Neural progenitor cell (in vitro differentiated cells): ENCODE data around the gene MYPN. TPM values are rescaled to one million over a fixed set of nuclear protein-coding genes. Genes with fewer than 3 reads are reported as not detected.

Experiments used
- DNase-seq: peaks from one replicate; pipeline ENCODE4 v3.0.0-alpha.2; 2016; ENCODE audit warnings: low spot score
- H2AFZ ChIP-seq: fragments of 200-600 bp; sonication (generic); replicated peaks from 2 replicates; pipeline ENCODE4 v1.6.1; 2016; ENCODE audit warnings: antibody characterized with exemption
- H3F3A ChIP-seq: fragments of 200-600 bp; sonication (generic); 2 replicates; pipeline ENCODE4 v1.6.1; 2016; ENCODE audit warnings: antibody characterized with exemption, low read depth
- H3K27ac ChIP-seq: fragments of 200-600 bp; sonication (generic); 2 replicates; pipeline ENCODE4 v1.5.1; 2016; ENCODE audit warnings: mild to moderate bottlenecking
- H3K27me3 ChIP-seq: fragments of 200-600 bp; sonication (generic); 2 replicates; pipeline ENCODE4 v1.6.1; 2016; ENCODE audit warnings: mild to moderate bottlenecking, moderate library complexity
- H3K36me3 ChIP-seq: fragments of 200-600 bp; sonication (generic); 2 replicates; pipeline ENCODE4 v1.5.1; 2016
- H3K4me1 ChIP-seq: fragments of 200-600 bp; sonication (generic); 2 replicates; pipeline ENCODE4 v1.6.1; 2016; ENCODE audit warnings: mixed run types
- H3K4me2 ChIP-seq: fragments of 200-600 bp; sonication (generic); 2 replicates; pipeline ENCODE4 v1.6.1; 2016
- H3K4me3 ChIP-seq: fragments of 200-600 bp; sonication (generic); 2 replicates; pipeline ENCODE4 v1.5.1; 2016
- H3K79me2 ChIP-seq: fragments of 200-600 bp; sonication (generic); 2 replicates; pipeline ENCODE4 v1.6.1; 2016; ENCODE audit warnings: low read depth
- H3K9ac ChIP-seq: fragments of 200-600 bp; sonication (generic); 2 replicates; pipeline ENCODE4 v1.6.1; 2016
- H3K9me3 ChIP-seq: fragments of 200-600 bp; sonication (generic); 2 replicates; pipeline ENCODE4 v1.5.1; 2016; ENCODE audit warnings: low read depth
- H4K20me1 ChIP-seq: fragments of 200-600 bp; sonication (generic); 2 replicates; pipeline ENCODE4 v1.6.1; 2016; ENCODE audit warnings: low read depth
- H3K27ac Mint-ChIP-seq: 3 replicates; pipeline ENCODE4 v1.8.0; 2021; ENCODE audit warnings: mixed read lengths
- H3K27me3 Mint-ChIP-seq: 2 replicates; pipeline ENCODE4 v1.8.0; 2022; ENCODE audit warnings: low read depth, mild to moderate bottlenecking, inconsistent platforms, moderate library complexity, mixed read lengths; ENCODE audit not compliant: insufficient read depth
- H3K36me3 Mint-ChIP-seq: 3 replicates; pipeline ENCODE4 v1.8.0; 2021; ENCODE audit warnings: mixed read lengths
- H3K4me1 Mint-ChIP-seq: 3 replicates; pipeline ENCODE4 v1.8.0; 2021; ENCODE audit warnings: mixed read lengths
- H3K4me3 Mint-ChIP-seq: 3 replicates; pipeline ENCODE4 v1.8.0; 2021; ENCODE audit warnings: mild to moderate bottlenecking, moderate library complexity, mixed read lengths
- H3K9me3 Mint-ChIP-seq: 3 replicates; pipeline ENCODE4 v1.8.0; 2020; ENCODE audit warnings: mixed read lengths
- CTCF ChIP-seq: fragments of 200-600 bp; sonication (generic); IDR thresholded peaks from 2 replicates; pipeline ENCODE4 v1.5.1; 2017; ENCODE audit warnings: antibody characterized with exemption, mild to moderate bottlenecking
- EZH2 ChIP-seq: fragments of 200-600 bp; sonication (generic); IDR thresholded peaks from 2 replicates; pipeline ENCODE4 v1.6.1; 2017; ENCODE audit warnings: antibody characterized with exemption, mild to moderate bottlenecking, moderate library complexity
- EZH2phosphoT487 ChIP-seq: fragments of 200-600 bp; sonication (generic); IDR thresholded peaks from 2 replicates; pipeline ENCODE4 v1.6.1; 2017; ENCODE audit warnings: antibody characterized with exemption
- total RNA-seq: library from RNA; depleted of rRNA; stranded (reverse); fragments of >200 nt; gene quantifications from 2 replicates; pipeline ENCODE4 v1.2.3, GENCODE V29; 2015; ENCODE audit warnings: low replicate concordance

MYPN gene
- total RNA-seq, 1 donor from 2014 or later: not detected

- no peaks in the 10 kb centered on the region for H3K36me3 ChIP-seq
- no peak overlapping the region for H3K4me3 Mint-ChIP-seq
- no peak overlapping the region for H3K4me2 ChIP-seq
- H3K27ac Mint-ChIP-seq: no peak overlapping the region
- no peaks in the 10 kb centered on the region for H4K20me1 ChIP-seq
- TF ChIP-seq EZH2phosphoT487 (no peak), CTCF (no peak), EZH2 (no peak)
- peaks cover 24% of the 10 kb centered on the region for H3K4me1 ChIP-seq
- H3K36me3 Mint-ChIP-seq: no peaks in the 10 kb centered on the region
- H3K9ac ChIP-seq: no peak overlapping the region
- H3K27ac ChIP-seq: no peak overlapping the region
- no peak for DNase-seq
- no peak overlapping the region for H2AFZ ChIP-seq
- no peaks in the 10 kb centered on the region for H3K27me3 ChIP-seq
- peaks cover 8% of the 10 kb centered on the region for H3K27me3 Mint-ChIP-seq
- peaks cover 2% of the 10 kb centered on the region for H3K9me3 Mint-ChIP-seq
- H3K4me1 Mint-ChIP-seq: peaks cover 14% of the 10 kb centered on the region
- H3K4me3 ChIP-seq: no peak overlapping the region
- peaks cover 25% of the 10 kb centered on the region for H3F3A ChIP-seq
- no peaks in the 10 kb centered on the region for H3K79me2 ChIP-seq
- H3K9me3 ChIP-seq: no peaks in the 10 kb centered on the region
Measured at GRCh38 chr10:68247931-68248330, 138.6 kb downstream of the MYPN start.

GRCh38 chr10:68249297-68249696 lies 140.0 kb downstream of the MYPN start:
- H3F3A ChIP-seq: peaks cover 31% of the 10 kb centered on the region
- no peak overlapping the region for H2AFZ ChIP-seq
- peaks cover 7% of the 10 kb centered on the region for H3K27me3 Mint-ChIP-seq
- no peaks in the 10 kb centered on the region for H3K36me3 Mint-ChIP-seq
- no peaks in the 10 kb centered on the region for H3K36me3 ChIP-seq
- no peaks in the 10 kb centered on the region for H4K20me1 ChIP-seq
- no peak for DNase-seq
- no peak overlapping the region for H3K4me3 Mint-ChIP-seq
- H3K79me2 ChIP-seq: no peaks in the 10 kb centered on the region
- H3K27ac ChIP-seq: no peak overlapping the region
- H3K4me3 ChIP-seq: no peak overlapping the region
- peaks cover 33% of the 10 kb centered on the region for H3K4me1 ChIP-seq
- no peaks in the 10 kb centered on the region for H3K27me3 ChIP-seq
- H3K4me2 ChIP-seq: no peak overlapping the region
- peaks cover 14% of the 10 kb centered on the region for H3K4me1 Mint-ChIP-seq
- H3K27ac Mint-ChIP-seq: no peak overlapping the region
- no peak overlapping the region for H3K9ac ChIP-seq
- peaks cover 2% of the 10 kb centered on the region for H3K9me3 Mint-ChIP-seq
- no peak for TF ChIP-seq EZH2phosphoT487
- TF ChIP-seq CTCF: no peak
- no peak for TF ChIP-seq EZH2
- H3K9me3 ChIP-seq: no peaks in the 10 kb centered on the region

- peaks cover 2% of the 10 kb centered on the region for H3K9me3 Mint-ChIP-seq
- Histone ChIP-seq H3K9ac (no peak overlapping the region), H3K79me2 (no peaks in the 10 kb centered on the region), H3K4me3 (no peak overlapping the region), H3K27ac (no peak overlapping the region), H3K27me3 (no peaks in the 10 kb centered on the region), H2AFZ (no peak overlapping the region), H3K4me2 (peak overlapping the region; percentile 61), H3K36me3 (no peaks in the 10 kb centered on the region), H3K4me1 (peaks cover 33% of the 10 kb centered on the region), H4K20me1 (no peaks in the 10 kb centered on the region), H3F3A (peaks cover 31% of the 10 kb centered on the region), H3K9me3 (no peaks in the 10 kb centered on the region)
- H3K4me3 Mint-ChIP-seq: no peak overlapping the region
- peaks cover 11% of the 10 kb centered on the region for H3K27me3 Mint-ChIP-seq
- H3K4me1 Mint-ChIP-seq: peaks cover 14% of the 10 kb centered on the region
- H3K27ac Mint-ChIP-seq: no peak overlapping the region
- H3K36me3 Mint-ChIP-seq: no peaks in the 10 kb centered on the region
- peak; percentile 35 for TF ChIP-seq EZH2phosphoT487
- no peak for TF ChIP-seq EZH2
- DNase-seq: peak; percentile 82
Measured at GRCh38 chr10:68251151-68251550, 141.9 kb downstream of the MYPN start.

GRCh38 chr10:68251625-68252495 lies 142.6 kb downstream of the MYPN start:
- Histone ChIP-seq H3K4me1 (peaks cover 33% of the 10 kb centered on the region), H3K27ac (no peak overlapping the region), H3K4me3 (no peak overlapping the region), H3K79me2 (no peaks in the 10 kb centered on the region), H2AFZ (no peak overlapping the region), H3K4me2 (peak overlapping the region; percentile 61), H3K9me3 (no peaks in the 10 kb centered on the region), H3K27me3 (no peaks in the 10 kb centered on the region), H3K36me3 (no peaks in the 10 kb centered on the region), H3K9ac (no peak overlapping the region), H3F3A (peaks cover 31% of the 10 kb centered on the region), H4K20me1 (no peaks in the 10 kb centered on the region)
- TF ChIP-seq EZH2phosphoT487: no peak
- no peak for TF ChIP-seq EZH2
- no peak for TF ChIP-seq CTCF
- Mint-ChIP-seq H3K4me1 (peaks cover 14% of the 10 kb centered on the region), H3K27me3 (peaks cover 11% of the 10 kb centered on the region), H3K36me3 (no peaks in the 10 kb centered on the region), H3K4me3 (peak overlapping the region; percentile 9), H3K9me3 (peaks cover 2% of the 10 kb centered on the region), H3K27ac (no peak overlapping the region)
- DNase-seq: peak; percentile 37
